ENCODE measurements around the gene ZNF528. TPM values are rescaled to one million over a fixed set of nuclear protein-coding genes. Genes with fewer than 3 reads are reported as not detected.

Gene ZNF528
- total RNA-seq (ENCODE audit: unreplicated experiment): 3.9 TPM
- long read RNA-seq: 0 reads

DNA sequence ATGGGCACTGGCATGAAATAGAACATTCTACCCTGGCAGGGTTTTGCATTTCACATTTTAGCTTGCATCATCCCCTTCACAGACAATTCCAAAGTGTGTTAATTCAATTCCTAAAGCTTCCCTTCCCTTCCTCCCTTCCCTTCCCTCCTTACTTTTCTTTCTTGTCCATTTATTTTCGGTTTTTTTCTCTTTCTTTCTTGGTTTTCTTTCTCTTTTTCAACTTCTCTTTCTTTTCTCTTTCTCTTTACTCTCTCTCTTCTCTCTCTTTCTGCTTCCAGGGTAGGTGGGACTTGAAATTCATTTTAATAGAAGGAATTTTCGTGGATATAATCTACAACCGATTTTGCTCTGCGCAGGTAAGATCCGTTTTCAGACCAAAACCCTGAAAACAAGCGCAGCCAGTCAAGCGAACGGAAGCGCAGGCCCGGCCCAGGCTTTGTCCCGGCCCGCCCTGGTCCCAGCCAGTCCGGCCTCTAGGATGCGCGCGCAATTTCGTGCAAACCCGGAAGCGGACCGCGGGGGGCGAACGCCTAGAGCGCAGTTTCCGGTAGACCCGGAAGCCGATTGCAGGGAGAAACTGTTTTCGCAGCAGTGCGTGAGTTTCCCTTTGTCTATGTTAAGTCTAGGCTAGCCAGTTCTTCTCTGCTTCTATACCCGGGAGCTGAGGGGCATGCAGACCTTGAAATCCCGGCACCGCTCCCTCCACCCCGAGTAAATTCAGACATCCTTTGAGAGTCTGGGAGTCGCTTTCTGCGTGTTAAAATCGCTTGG, at the start of gene ZNF528:
Gene ZNF528, plus strand, starts transcription at position 540 of the 771 bp plus-strand sequence. CDS start 4,165 bp downstream, outside the sequence.
- H3K4me1 Mint-ChIP-seq (ENCODE audit: unreplicated experiment): no peaks in the 10 kb centered on the region
- H3K4me3 Mint-ChIP-seq (ENCODE audit: unreplicated experiment): peak within 1 kb of the TSS; percentile 82
- H3K36me3 Mint-ChIP-seq (ENCODE audit: low read depth, unreplicated experiment): peaks cover 18% of the 10 kb centered on the region
- peaks cover 4% of the 10 kb centered on the region for H3K27me3 Mint-ChIP-seq (ENCODE audit: unreplicated experiment)
- DNase-seq (ENCODE audit: low spot score): peak; percentile 42
- peaks cover 26% of the 10 kb centered on the region for H3K9me3 Mint-ChIP-seq (ENCODE audit: unreplicated experiment)
- H3K27ac Mint-ChIP-seq (ENCODE audit: unreplicated experiment): peak within 1 kb of the TSS; percentile 75
- TF ChIP-seq, protein P1, sequence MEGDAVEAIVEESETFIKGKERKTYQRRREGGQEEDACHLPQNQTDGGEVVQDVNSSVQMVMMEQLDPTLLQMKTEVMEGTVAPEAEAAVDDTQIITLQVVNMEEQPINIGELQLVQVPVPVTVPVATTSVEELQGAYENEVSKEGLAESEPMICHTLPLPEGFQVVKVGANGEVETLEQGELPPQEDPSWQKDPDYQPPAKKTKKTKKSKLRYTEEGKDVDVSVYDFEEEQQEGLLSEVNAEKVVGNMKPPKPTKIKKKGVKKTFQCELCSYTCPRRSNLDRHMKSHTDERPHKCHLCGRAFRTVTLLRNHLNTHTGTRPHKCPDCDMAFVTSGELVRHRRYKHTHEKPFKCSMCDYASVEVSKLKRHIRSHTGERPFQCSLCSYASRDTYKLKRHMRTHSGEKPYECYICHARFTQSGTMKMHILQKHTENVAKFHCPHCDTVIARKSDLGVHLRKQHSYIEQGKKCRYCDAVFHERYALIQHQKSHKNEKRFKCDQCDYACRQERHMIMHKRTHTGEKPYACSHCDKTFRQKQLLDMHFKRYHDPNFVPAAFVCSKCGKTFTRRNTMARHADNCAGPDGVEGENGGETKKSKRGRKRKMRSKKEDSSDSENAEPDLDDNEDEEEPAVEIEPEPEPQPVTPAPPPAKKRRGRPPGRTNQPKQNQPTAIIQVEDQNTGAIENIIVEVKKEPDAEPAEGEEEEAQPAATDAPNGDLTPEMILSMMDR (IDR thresholded peaks at IDR 0.05; ENCODE audit: unreplicated experiment): no peak

DNA sequence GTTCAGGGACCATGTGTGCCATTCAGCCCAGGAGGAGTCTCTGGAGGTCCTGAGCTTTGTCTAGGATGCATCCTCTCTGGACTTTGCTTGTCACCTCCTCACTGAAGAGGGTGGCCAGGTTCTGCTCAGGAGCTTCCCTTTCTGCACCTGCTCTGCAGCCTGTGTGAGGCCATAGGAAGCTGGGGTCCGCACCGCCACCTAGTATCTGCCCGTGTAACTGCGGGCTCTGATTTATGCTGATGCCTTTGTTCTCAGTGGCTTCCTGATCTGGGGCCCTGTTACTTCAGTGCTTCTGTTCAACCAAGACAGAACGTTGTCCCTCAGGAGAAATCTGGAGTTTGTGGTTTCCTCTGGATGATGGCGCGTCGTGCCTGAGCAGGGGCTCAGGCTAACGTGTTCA, 46.1 kb upstream of the ZNF528 start:
- peak overlapping the region; percentile 61 for H3K27ac Mint-ChIP-seq (ENCODE audit: unreplicated experiment)
- TF ChIP-seq, protein P1 (IDR thresholded peaks at IDR 0.05; ENCODE audit: unreplicated experiment): no peak

DNA sequence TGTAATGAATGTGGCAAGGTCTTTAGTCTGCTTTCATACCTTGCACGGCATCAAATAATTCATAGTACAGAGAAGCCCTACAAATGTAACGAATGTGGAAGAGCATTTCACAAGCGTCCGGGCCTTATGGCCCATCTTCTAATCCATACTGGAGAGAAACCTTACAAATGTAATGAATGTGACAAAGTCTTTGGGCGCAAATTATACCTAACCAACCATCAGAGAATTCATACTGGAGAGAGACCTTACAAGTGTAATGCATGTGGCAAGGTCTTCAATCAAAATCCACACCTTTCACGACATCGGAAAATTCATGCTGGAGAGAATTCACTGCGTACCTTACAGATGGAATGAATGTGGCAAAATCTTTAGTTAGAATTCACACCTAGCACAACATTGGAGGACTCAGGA, 31.2 kb upstream of the ZNF528 start:
- peak overlapping the region; percentile 48 for H3K4me3 Mint-ChIP-seq (ENCODE audit: unreplicated experiment)
- no peak for DNase-seq (ENCODE audit: low spot score)
- TF ChIP-seq, protein P1 (IDR thresholded peaks at IDR 0.05; ENCODE audit: unreplicated experiment): no peak
- peaks cover 2% of the 10 kb centered on the region for H3K27me3 Mint-ChIP-seq (ENCODE audit: unreplicated experiment)
- H3K36me3 Mint-ChIP-seq (ENCODE audit: low read depth, unreplicated experiment): peaks cover 55% of the 10 kb centered on the region
- no peak overlapping the region for H3K27ac Mint-ChIP-seq (ENCODE audit: unreplicated experiment)
- H3K4me1 Mint-ChIP-seq (ENCODE audit: unreplicated experiment): no peaks in the 10 kb centered on the region
- peaks cover 41% of the 10 kb centered on the region for H3K9me3 Mint-ChIP-seq (ENCODE audit: unreplicated experiment)

More for the DNA sequence above, 46.1 kb upstream of the ZNF528 start:
- peak; percentile 4 for DNase-seq (ENCODE audit: low spot score)
- Mint-ChIP-seq H3K27me3 (ENCODE audit: unreplicated experiment) (peaks cover 7% of the 10 kb centered on the region), H3K4me1 (ENCODE audit: unreplicated experiment) (no peaks in the 10 kb centered on the region), H3K4me3 (ENCODE audit: unreplicated experiment) (peak overlapping the region; percentile 56), H3K36me3 (ENCODE audit: low read depth, unreplicated experiment) (peaks cover 72% of the 10 kb centered on the region), H3K9me3 (ENCODE audit: unreplicated experiment) (peaks cover 6% of the 10 kb centered on the region)

DNA sequence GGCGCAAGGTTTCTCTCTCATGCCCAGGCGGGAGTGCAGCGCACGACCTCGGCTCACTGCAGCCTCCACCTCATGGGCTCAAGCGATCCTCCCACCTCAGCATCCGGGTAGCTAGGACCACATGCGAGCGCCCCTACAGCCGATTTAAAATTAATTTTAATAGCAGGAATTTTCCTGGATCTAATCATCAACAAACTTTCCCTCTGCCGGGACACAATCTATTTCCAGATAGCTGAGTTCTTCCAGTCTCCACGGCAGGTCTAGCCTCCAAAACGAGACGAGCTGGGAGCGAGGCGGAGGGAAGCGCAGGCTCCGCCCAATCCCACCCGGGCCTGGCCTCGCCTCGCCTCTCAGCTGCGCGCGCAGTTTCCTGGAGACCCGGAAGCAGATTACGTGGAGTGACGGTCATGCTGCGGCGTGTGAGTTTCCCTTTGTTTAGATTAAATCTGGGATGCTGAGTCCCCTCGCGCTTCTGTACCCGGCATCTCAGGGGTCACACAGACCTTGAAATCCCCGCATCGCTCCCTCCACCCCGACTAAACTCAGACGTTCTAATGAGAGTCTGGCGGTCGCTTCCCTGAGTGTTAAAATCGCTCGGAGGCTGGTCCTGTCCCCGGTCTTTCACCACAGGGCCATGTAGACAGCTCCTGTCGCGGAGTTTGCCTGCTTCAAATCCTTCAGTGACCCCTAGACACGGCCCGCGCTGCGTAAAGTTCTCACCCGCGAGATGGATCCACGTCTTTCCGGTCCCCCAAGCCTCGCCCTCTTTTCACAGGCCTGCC, 27.9 kb upstream of the ZNF528 start, which contains the start of gene ZNF880:
Gene ZNF880, plus strand, starts transcription at position 365 of the 782 bp plus-strand sequence. Its CDS starts 43 bp downstream, at position 408.
- Mint-ChIP-seq H3K36me3 (ENCODE audit: low read depth, unreplicated experiment) (peaks cover 59% of the 10 kb centered on the region), H3K27me3 (ENCODE audit: unreplicated experiment) (peaks cover 2% of the 10 kb centered on the region), H3K27ac (ENCODE audit: unreplicated experiment) (peak within 1 kb of the TSS; percentile 94), H3K9me3 (ENCODE audit: unreplicated experiment) (peaks cover 45% of the 10 kb centered on the region), H3K4me1 (ENCODE audit: unreplicated experiment) (no peaks in the 10 kb centered on the region), H3K4me3 (ENCODE audit: unreplicated experiment) (peak within 1 kb of the TSS; percentile 83)
- DNase-seq (ENCODE audit: low spot score): peak; percentile 72
- TF ChIP-seq, protein P1 (IDR thresholded peaks at IDR 0.05; ENCODE audit: unreplicated experiment): no peak
